Stimulated activated CD4-positive, alpha-beta T cell treated with anti-CD3 and anti-CD28 coated beads, Interleukin-4, amount 100 ng/mL, for 48 hours (primary cell): ENCODE measurements around the gene HLF.

Experiments
- DNase-seq, 2 donors: peaks; one replicate each; pipeline ENCODE4 v3.0.0-alpha.2; 2020; ENCODE audit warnings: low read depth in 2 of 2

HLF gene

GRCh38 chr17:55264645-55265298 lies at the start of gene HLF:
Gene HLF, plus strand, starts transcription at chr17:55264960. Its CDS starts 525 bp downstream, at chr17:55265485.
- DNase-seq: peak; percentile 55 to 65

- DNase-seq: no peak
These were observed 49.0 kb upstream of the HLF start for GRCh38 chr17:55215711-55216110.

- DNase-seq: no peak
These were observed 47.9 kb upstream of the HLF start for GRCh38 chr17:55216888-55217287.

GRCh38 chr17:55219459-55219858 lies 45.3 kb upstream of the HLF start:
- DNase-seq: no peak

GRCh38 chr17:55219934-55220333 lies 44.8 kb upstream of the HLF start:
- no peak for DNase-seq

GRCh38 chr17:55223524-55223923 lies 41.2 kb upstream of the HLF start:
- no peak for DNase-seq

- no peak for DNase-seq
These were observed 40.0 kb upstream of the HLF start for GRCh38 chr17:55224746-55225145.

- no peak for DNase-seq
These were observed 39.5 kb upstream of the HLF start for GRCh38 chr17:55225237-55225636.

- DNase-seq: no peak
These were observed 36.0 kb upstream of the HLF start for GRCh38 chr17:55228683-55229192.

- DNase-seq: no peak
These were observed 35.5 kb upstream of the HLF start for GRCh38 chr17:55229276-55229675.

- DNase-seq: no peak
These were observed 34.0 kb upstream of the HLF start for GRCh38 chr17:55230716-55231115.

- DNase-seq: no peak
These were observed 30.9 kb upstream of the HLF start for GRCh38 chr17:55233840-55234239.

- no peak for DNase-seq
These were observed 28.4 kb upstream of the HLF start for GRCh38 chr17:55236316-55236715.

- DNase-seq: no peak
These were observed 27.5 kb upstream of the HLF start for GRCh38 chr17:55237268-55237667.

- DNase-seq: no peak
These were observed 26.9 kb upstream of the HLF start for GRCh38 chr17:55237841-55238178.

- peak; percentile 76 to 83 for DNase-seq
These were observed 26.4 kb upstream of the HLF start for GRCh38 chr17:55238179-55238930.

GRCh38 chr17:55238931-55239297 lies 25.8 kb upstream of the HLF start:
- no peak for DNase-seq

- no peak for DNase-seq
These were observed 23.7 kb upstream of the HLF start for GRCh38 chr17:55241097-55241496.

GRCh38 chr17:55242476-55242875 lies 22.3 kb upstream of the HLF start:
- no peak for DNase-seq

GRCh38 chr17:55245986-55246385 lies 18.8 kb upstream of the HLF start:
- DNase-seq: no peak

- DNase-seq: no peak
These were observed 18.2 kb upstream of the HLF start for GRCh38 chr17:55246583-55246982.

GRCh38 chr17:55248077-55248476 lies 16.7 kb upstream of the HLF start:
- no peak for DNase-seq

GRCh38 chr17:55249861-55250260 lies 14.9 kb upstream of the HLF start:
- DNase-seq: no peak
